K562 (cell line): ENCODE data around the gene GTPBP2. TPM values are rescaled to one million over a fixed set of nuclear protein-coding genes. Genes with fewer than 3 reads are reported as not detected.

Experiments used
- ARID2 ChIP-seq: fragments of 450-650 bp; IDR thresholded peaks from 2 replicates; pipeline ENCODE4 v1.6.1; 2017; ENCODE audit warnings: antibody characterized with exemption, mild to moderate bottlenecking
- CREM ChIP-seq: IDR thresholded peaks from 2 replicates; pipeline ENCODE4 v1.6.1; 2014; ENCODE audit warnings: antibody characterized with exemption, low read depth
- E2F6 ChIP-seq, 2 experiments: IDR thresholded peaks; 2 replicates each; pipeline ENCODE4 v1.6.1; 2011; ENCODE audit warnings: borderline replicate concordance in 1 of 2, control low read depth in 1 of 2, low read depth in 1 of 2, low read length in 1 of 2, mild to moderate bottlenecking in 1 of 2, mixed read lengths in 1 of 2, moderate library complexity in 1 of 2; ENCODE audit not compliant: insufficient read depth in 1 of 2, insufficient read length in 1 of 2, poor library complexity in 1 of 2, severe bottlenecking in 1 of 2; ENCODE audit errors: extremely low read depth in 1 of 2
- E4F1 ChIP-seq: fragments of 250-450 bp; sonication (Bioruptor Pico); IDR thresholded peaks from 2 replicates; pipeline ENCODE4 v1.5.0; 2021; ENCODE audit warnings: mild to moderate bottlenecking, borderline replicate concordance
- ELF2 ChIP-seq: fragments of 250-450 bp; sonication (Bioruptor Pico); IDR thresholded peaks from 2 replicates; pipeline ENCODE4 v1.5.0; 2021; ENCODE audit warnings: mild to moderate bottlenecking
- ETV5 ChIP-seq: sonication (generic); formaldehyde crosslinking; IDR thresholded peaks from 2 replicates; pipeline ENCODE4 v1.4.0; 2020; ENCODE audit warnings: low read depth, mild to moderate bottlenecking, missing genetic modification reagents
- NCOR1 ChIP-seq: fragments of 450-650 bp; IDR thresholded peaks from 2 replicates; pipeline ENCODE4 v1.6.1; 2016; ENCODE audit warnings: mild to moderate bottlenecking, moderate library complexity
- NELFE ChIP-seq: IDR thresholded peaks from 2 replicates; pipeline ENCODE4 v1.6.1; 2011; ENCODE audit warnings: mild to moderate bottlenecking; ENCODE audit not compliant: insufficient read depth, insufficient read length
- SFPQ ChIP-seq: fragments of 200-400 bp; formaldehyde crosslinking; IDR thresholded peaks from 2 replicates; pipeline ENCODE4 v1.6.1; 2017; ENCODE audit warnings: mild to moderate bottlenecking, low read depth, low read length, moderate library complexity
- THRB ChIP-seq: fragments of 450-650 bp; formaldehyde crosslinking; conservative IDR thresholded peaks from 2 replicates; pipeline ENCODE4 v1.4.0; 2022; ENCODE audit warnings: mild to moderate bottlenecking, missing genetic modification characterization
- ZBTB33 ChIP-seq: sonication (generic); formaldehyde crosslinking; IDR thresholded peaks from 2 replicates; pipeline ENCODE4 v1.8.1; 2023; ENCODE audit warnings: mild to moderate bottlenecking, missing genetic modification reagents
- ZNF175 ChIP-seq: fragments of 200-800 bp; sonication (Bioruptor generic); IDR thresholded peaks from 2 replicates; pipeline ENCODE4 v1.6.1; 2016; ENCODE audit warnings: low read depth, mild to moderate bottlenecking, missing genetic modification characterization, missing compliant biosample characterization
- ZNF274 ChIP-seq: IDR thresholded peaks from 2 replicates; pipeline ENCODE4 v1.6.1; 2011; ENCODE audit warnings: low read depth, mild to moderate bottlenecking, low read length, moderate library complexity, borderline replicate concordance
- ZNF740 ChIP-seq, 3 experiments: fragments of 200-800 bp in 1 of 3; sonication (Bioruptor generic) in 1 of 3; sonication (generic) in 1 of 3; formaldehyde crosslinking in 1 of 3; IDR thresholded peaks; 2 replicates each; pipeline versions ENCODE4 v1.6.1 to v1.8.0; 2016 to 2022; ENCODE audit warnings: mild to moderate bottlenecking in 2 of 3, missing compliant biosample characterization in 2 of 3, missing genetic modification characterization in 2 of 3, missing genetic modification reagents in 1 of 3
- polyA plus RNA-seq, 8 experiments: library from polyadenylated mRNA; depleted of rRNA in 4 of 8; stranded (reverse) in 5 of 8; unstranded in 3 of 8; fragments of >200 nt; fragmentation: Nextera tagmentation in 2 of 8; fragmentation: Illumina TruSeq in 1 of 8; extraction: Ambion mirVana in 2 of 8; extraction: Trizol in 1 of 8; gene quantifications; 2 replicates each; pipeline versions ENCODE4 v1.2.1 to v1.2.3, GENCODE V29; 2011 to 2014; ENCODE audit warnings: inconsistent platforms in 1 of 8, missing spikeins in 1 of 8
- total RNA-seq, 7 experiments: library from RNA; depleted of rRNA in 6 of 7; stranded (reverse); fragments of >200 nt in 6 of 7; fragmentation: Illumina TruSeq in 2 of 7; extraction: Trizol in 2 of 7; gene quantifications; 2 replicates each; pipeline versions ENCODE4 v1.2.1 to v1.2.3, GENCODE V29; 2011 to 2021; ENCODE audit warnings: low replicate concordance in 1 of 7

GTPBP2 gene
- total and polyA plus RNA-seq, 9 of the 15 experiments (the other 6 are each of a cell fraction or from before 2014, with no cell fraction given), result 48.4 to 196 (median 111) TPM

GRCh38 chr6:43667245-43668150, 38.4 kb upstream of the GTPBP2 start (continued):
- TF ChIP-seq ZNF175 (CRISPR knock-in tag) (no peak), ZNF274 (no peak), NCOR1 (no peak), E4F1 (CRISPR knock-in tag) (no peak), NELFE (no peak), ELF2 (peak; percentile 80), ZBTB33 (CRISPR knock-in tag) (peak; percentile 48; the same call in 1 of the 2 replicates), ARID2 (peak; percentile 75), CREM (peak; percentile 62), THRB (peak; percentile 58; the same call in 1 of the 2 replicates), SFPQ (no peak), E2F6 (IDR thresholded peaks at IDR 0.05; ENCODE audit: borderline replicate concordance in 1 of 2, extremely low read depth in 1 of 2, insufficient read depth in 1 of 2, insufficient read length in 1 of 2, low read depth in 1 of 2, low read length in 1 of 2, poor library complexity in 1 of 2, severe bottlenecking in 1 of 2) (peak in 1 of 2 experiments; percentile 19), ZNF740 (CRISPR knock-in tag; IDR thresholded peaks at IDR 0.05) (peak; percentile 71; the same call in 1 of the 2 replicates), ZNF740 (tag; IDR thresholded peaks at IDR 0.05) (no peak), ETV5 (CRISPR knock-in tag) (no peak)
